ENCODE results near the gene PRR3. TPM values are rescaled to one million over a fixed set of nuclear protein-coding genes. Genes with fewer than 3 reads are reported as not detected.
A peak's percentile ranks its signal among the peaks of the same experiment; 100 is the strongest.

The PRR3 gene
- total and polyA plus RNA-seq, 9 of the 15 experiments (the other 6 are each of a cell fraction or from before 2014, with no cell fraction given), result 23.5 to 59.6 (median 28.8) TPM

DNA sequence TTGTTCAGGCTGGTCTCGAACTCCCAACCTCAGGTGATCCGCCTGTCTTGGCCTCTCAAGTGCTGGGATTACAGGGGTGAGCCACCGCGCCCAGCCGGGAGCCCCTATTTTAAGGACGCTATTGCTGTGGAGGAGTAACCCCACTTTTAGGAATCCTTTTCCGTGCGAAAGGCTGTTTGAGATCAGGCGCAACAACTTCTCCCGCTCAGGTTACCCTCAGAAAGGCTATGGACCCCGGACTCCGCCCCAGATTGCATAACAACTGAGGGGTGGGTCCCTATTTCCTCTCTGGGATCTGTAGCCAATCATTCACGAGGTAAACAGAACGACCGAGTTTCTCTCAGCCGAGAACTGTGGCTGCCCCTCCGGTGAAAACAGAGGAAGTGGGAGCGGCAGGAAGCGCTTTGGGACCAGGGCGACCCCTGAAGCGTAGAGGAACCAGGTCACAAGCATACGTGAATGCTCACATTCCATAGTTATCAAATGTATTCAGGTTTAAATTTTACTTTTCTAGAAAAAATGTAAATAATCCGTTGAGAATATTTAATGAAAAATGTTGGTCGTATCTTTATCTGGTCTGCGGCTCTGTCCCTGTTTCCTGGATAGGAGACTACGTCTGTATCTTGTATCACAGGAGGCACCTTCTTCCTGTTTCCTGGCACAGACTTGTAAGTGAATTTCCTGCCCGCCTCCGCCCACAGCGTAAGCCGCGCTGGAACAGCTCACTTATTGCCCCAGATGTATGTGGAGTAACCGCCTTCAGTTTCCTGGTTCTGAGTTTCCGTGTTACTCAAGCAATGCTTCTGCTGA, 40.9 kb upstream of the PRR3 start (continued):
- TF ChIP-seq, protein P1, sequence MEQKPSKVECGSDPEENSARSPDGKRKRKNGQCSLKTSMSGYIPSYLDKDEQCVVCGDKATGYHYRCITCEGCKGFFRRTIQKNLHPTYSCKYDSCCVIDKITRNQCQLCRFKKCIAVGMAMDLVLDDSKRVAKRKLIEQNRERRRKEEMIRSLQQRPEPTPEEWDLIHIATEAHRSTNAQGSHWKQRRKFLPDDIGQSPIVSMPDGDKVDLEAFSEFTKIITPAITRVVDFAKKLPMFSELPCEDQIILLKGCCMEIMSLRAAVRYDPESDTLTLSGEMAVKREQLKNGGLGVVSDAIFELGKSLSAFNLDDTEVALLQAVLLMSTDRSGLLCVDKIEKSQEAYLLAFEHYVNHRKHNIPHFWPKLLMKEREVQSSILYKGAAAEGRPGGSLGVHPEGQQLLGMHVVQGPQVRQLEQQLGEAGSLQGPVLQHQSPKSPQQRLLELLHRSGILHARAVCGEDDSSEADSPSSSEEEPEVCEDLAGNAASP (IDR thresholded peaks at IDR 0.05), result no peak
- TF ChIP-seq SMAD2 (IDR thresholded peaks at IDR 0.05; ENCODE audit: low read depth, low read length), result no peak
- TF ChIP-seq RBBP5 (IDR thresholded peaks at IDR 0.05; ENCODE audit: borderline replicate concordance, insufficient read depth, low read length, poor library complexity, severe bottlenecking), result no peak
- peak; percentile 50; the same call in 1 of the 2 replicates for TF ChIP-seq PML (IDR thresholded peaks at IDR 0.05; ENCODE audit: low read length)
- TF ChIP-seq, protein P2, sequence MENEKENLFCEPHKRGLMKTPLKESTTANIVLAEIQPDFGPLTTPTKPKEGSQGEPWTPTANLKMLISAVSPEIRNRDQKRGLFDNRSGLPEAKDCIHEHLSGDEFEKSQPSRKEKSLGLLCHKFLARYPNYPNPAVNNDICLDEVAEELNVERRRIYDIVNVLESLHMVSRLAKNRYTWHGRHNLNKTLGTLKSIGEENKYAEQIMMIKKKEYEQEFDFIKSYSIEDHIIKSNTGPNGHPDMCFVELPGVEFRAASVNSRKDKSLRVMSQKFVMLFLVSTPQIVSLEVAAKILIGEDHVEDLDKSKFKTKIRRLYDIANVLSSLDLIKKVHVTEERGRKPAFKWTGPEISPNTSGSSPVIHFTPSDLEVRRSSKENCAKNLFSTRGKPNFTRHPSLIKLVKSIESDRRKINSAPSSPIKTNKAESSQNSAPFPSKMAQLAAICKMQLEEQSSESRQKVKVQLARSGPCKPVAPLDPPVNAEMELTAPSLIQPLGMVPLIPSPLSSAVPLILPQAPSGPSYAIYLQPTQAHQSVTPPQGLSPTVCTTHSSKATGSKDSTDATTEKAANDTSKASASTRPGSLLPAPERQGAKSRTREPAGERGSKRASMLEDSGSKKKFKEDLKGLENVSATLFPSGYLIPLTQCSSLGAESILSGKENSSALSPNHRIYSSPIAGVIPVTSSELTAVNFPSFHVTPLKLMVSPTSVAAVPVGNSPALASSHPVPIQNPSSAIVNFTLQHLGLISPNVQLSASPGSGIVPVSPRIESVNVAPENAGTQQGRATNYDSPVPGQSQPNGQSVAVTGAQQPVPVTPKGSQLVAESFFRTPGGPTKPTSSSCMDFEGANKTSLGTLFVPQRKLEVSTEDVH (IDR thresholded peaks at IDR 0.05; ENCODE audit: low read depth, partially characterized antibody), result peak; percentile 61
- TF ChIP-seq ESRRA (IDR thresholded peaks at IDR 0.05; ENCODE audit: borderline replicate concordance, low read depth), result no peak
- no peak for TF ChIP-seq RUNX1 (IDR thresholded peaks at IDR 0.05; ENCODE audit: low read depth)
- TF ChIP-seq SP1 (CRISPR knock-in tag; IDR thresholded peaks at IDR 0.05), result peak; percentile 84
- no peak for TF ChIP-seq ZNF354B (CRISPR knock-in tag; IDR thresholded peaks at IDR 0.05)
- TF ChIP-seq ZFP30 (CRISPR knock-in tag; IDR thresholded peaks at IDR 0.05; ENCODE audit: borderline replicate concordance), result no peak
- TF ChIP-seq ZNF121 (CRISPR knock-in tag; conservative IDR thresholded peaks at IDR 0.05), result no peak
- no peak for TF ChIP-seq ZNF507 (tag; conservative IDR thresholded peaks at IDR 0.05)
- peak; percentile 26 for TF ChIP-seq CCNT2 (IDR thresholded peaks at IDR 0.05; ENCODE audit: borderline replicate concordance, extremely low read depth, insufficient read length, low read depth, low read length)
- TF ChIP-seq, protein P3, sequence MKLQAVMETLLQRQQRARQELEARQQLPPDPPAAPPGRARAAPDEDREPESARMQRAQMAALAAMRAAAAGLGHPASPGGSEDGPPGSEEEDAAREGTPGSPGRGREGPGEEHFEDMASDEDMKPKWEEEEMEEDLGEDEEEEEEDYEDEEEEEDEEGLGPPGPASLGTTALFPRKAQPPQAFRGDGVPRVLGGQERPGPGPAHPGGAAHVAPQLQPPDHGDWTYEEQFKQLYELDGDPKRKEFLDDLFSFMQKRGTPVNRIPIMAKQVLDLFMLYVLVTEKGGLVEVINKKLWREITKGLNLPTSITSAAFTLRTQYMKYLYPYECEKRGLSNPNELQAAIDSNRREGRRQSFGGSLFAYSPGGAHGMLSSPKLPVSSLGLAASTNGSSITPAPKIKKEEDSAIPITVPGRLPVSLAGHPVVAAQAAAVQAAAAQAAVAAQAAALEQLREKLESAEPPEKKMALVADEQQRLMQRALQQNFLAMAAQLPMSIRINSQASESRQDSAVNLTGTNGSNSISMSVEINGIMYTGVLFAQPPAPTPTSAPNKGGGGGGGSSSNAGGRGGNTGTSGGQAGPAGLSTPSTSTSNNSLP (IDR thresholded peaks at IDR 0.05; ENCODE audit: borderline replicate concordance, low read depth, low read length), result no peak
- no peak for TF ChIP-seq SNIP1 (IDR thresholded peaks at IDR 0.05; ENCODE audit: low read depth)
- TF ChIP-seq TAF9B (IDR thresholded peaks at IDR 0.05; ENCODE audit: partially characterized antibody), result peak; percentile 83
- TF ChIP-seq KLF6 (CRISPR knock-in tag; IDR thresholded peaks at IDR 0.05; ENCODE audit: borderline replicate concordance), result peak; percentile 70; the same call in 1 of the 2 replicates
- TF ChIP-seq NUFIP1 (IDR thresholded peaks at IDR 0.05; ENCODE audit: partially characterized antibody), result no peak
- TF ChIP-seq ETV5 (CRISPR knock-in tag; IDR thresholded peaks at IDR 0.05; ENCODE audit: low read depth), result peak; percentile 97
- TF ChIP-seq NR4A1 (CRISPR knock-in tag; IDR thresholded peaks at IDR 0.05), result no peak
- TF ChIP-seq NR4A1 (tag; IDR thresholded peaks at IDR 0.05), result no peak; the same call in 1 of the 2 replicates
- TF ChIP-seq XRCC5 (IDR thresholded peaks at IDR 0.05; ENCODE audit: low read depth, low read length), result no peak
- no peak for TF ChIP-seq RBM39 (optimal IDR thresholded peaks at IDR 0.05; ENCODE audit: low read depth, low read length)
